ENCODE data around the gene TTN.

Gene TTN

GRCh38 chr2:178844269-178844668, 37.0 kb upstream of the TTN start:
- DNase-seq (ENCODE audit: extremely low spot score): no peak
- no peak for TF ChIP-seq CTCF (IDR thresholded peaks at IDR 0.05; ENCODE audit: control extremely low read depth, extremely low read depth, low read depth, missing control alignments)
- POLR2A ChIA-PET: no interaction called here
- CTCF ChIA-PET: interaction anchor here (1.2 to 1.5 kb wide), 3 partner anchors 9 to 14 kb away, joined by 3 to 4 read pairs (median 3); no protein-coding TSS in a partner anchor

- DNase-seq (ENCODE audit: extremely low spot score): no peak
- ChIA-PET CTCF (interaction anchor here (1.5 kb wide), 1 partner anchor 8 kb away, joined by 3 read pairs; no protein-coding TSS in a partner anchor), POLR2A (no interaction called here)
- no peak for TF ChIP-seq CTCF (IDR thresholded peaks at IDR 0.05; ENCODE audit: control extremely low read depth, extremely low read depth, low read depth, missing control alignments)
Measured at GRCh38 chr2:178843697-178844096, 36.5 kb upstream of the TTN start.

GRCh38 chr2:178836807-178837206, 29.6 kb upstream of the TTN start:
- POLR2A ChIA-PET: no interaction called here
- no peak for TF ChIP-seq CTCF (IDR thresholded peaks at IDR 0.05; ENCODE audit: control extremely low read depth, extremely low read depth, low read depth, missing control alignments)
- DNase-seq (ENCODE audit: extremely low spot score): no peak
- CTCF ChIA-PET: no interaction called here

GRCh38 chr2:178834086-178834485, 26.9 kb upstream of the TTN start:
- TF ChIP-seq CTCF (IDR thresholded peaks at IDR 0.05; ENCODE audit: control extremely low read depth, extremely low read depth, low read depth, missing control alignments): no peak
- no peak for DNase-seq (ENCODE audit: extremely low spot score)
- ChIA-PET CTCF (interaction anchor here (1.2 kb wide), 1 partner anchor 11 kb away, joined by 3 read pairs; no protein-coding TSS in a partner anchor), POLR2A (no interaction called here)

GRCh38 chr2:178833382-178833781, 26.2 kb upstream of the TTN start:
- ChIA-PET CTCF (interaction anchor here (1.2 to 1.5 kb wide), 2 partner anchors 9 to 11 kb away, joined by 3 read pairs; no protein-coding TSS in a partner anchor), POLR2A (no interaction called here)
- no peak for TF ChIP-seq CTCF (IDR thresholded peaks at IDR 0.05; ENCODE audit: control extremely low read depth, extremely low read depth, low read depth, missing control alignments)
- DNase-seq (ENCODE audit: extremely low spot score): no peak

GRCh38 chr2:178830451-178830850, 23.2 kb upstream of the TTN start:
- CTCF ChIA-PET: interaction anchor here (0.8 to 3.8 kb wide), 4 partner anchors 11 to 34 kb away, joined by 3 to 15 read pairs (median 4); no protein-coding TSS in a partner anchor
- POLR2A ChIA-PET: no interaction called here
- no peak for TF ChIP-seq CTCF (IDR thresholded peaks at IDR 0.05; ENCODE audit: control extremely low read depth, extremely low read depth, low read depth, missing control alignments)
- DNase-seq (ENCODE audit: extremely low spot score): no peak
